H1 (cell line): Measurements from ENCODE around the gene RBM20.

Experiments used
- ASH2L ChIP-seq: fragments of 200-600, 300-600 bp; sonication (generic); IDR thresholded peaks from one replicate; pipeline ENCODE4 v1.7.1; 2017; ENCODE audit warnings: low read length
- BCL11A ChIP-seq, 2 experiments: IDR thresholded peaks; one replicate each; pipeline ENCODE4 v1.6.1; 2011; ENCODE audit warnings: low read depth in 2 of 2, low read length in 2 of 2, mild to moderate bottlenecking in 2 of 2
- CBX5 ChIP-seq: fragments of 300-800, 300-1000 bp; sonication (generic); IDR thresholded peaks from 2 replicates; pipeline ENCODE4 v1.7.1; 2016; ENCODE audit warnings: antibody characterized with exemption, low read length, low read depth
- NRF1 ChIP-seq: IDR thresholded peaks from 2 replicates; pipeline ENCODE4 v1.6.1; 2011; ENCODE audit warnings: mild to moderate bottlenecking, low read depth, low read length, improper control_type of control experiment
- POLR2A ChIP-seq, 2 experiments: IDR thresholded peaks; 1 replicate in 1 of 2; 2 replicates in 1 of 2; pipeline ENCODE4 v1.6.1; 2011; ENCODE audit warnings: low read depth in 2 of 2, low read length in 2 of 2, mild to moderate bottlenecking in 2 of 2; ENCODE audit errors: control extremely low read depth in 1 of 2
- RAD21 ChIP-seq, 2 experiments: IDR thresholded peaks in 1 of 2; conservative IDR thresholded peaks in 1 of 2; 2 replicates each; pipeline ENCODE4 v1.6.1; 2011; ENCODE audit warnings: low read depth in 2 of 2, low read length in 2 of 2, improper control_type of control experiment in 1 of 2, inconsistent platforms in 1 of 2, mild to moderate bottlenecking in 1 of 2, moderate library complexity in 1 of 2
- SP1 ChIP-seq: IDR thresholded peaks from 2 replicates; pipeline ENCODE4 v1.6.1; 2011; ENCODE audit warnings: low read depth, low read length
- TAF1 ChIP-seq: IDR thresholded peaks from 2 replicates; pipeline ENCODE4 v1.6.1; 2011; ENCODE audit warnings: mild to moderate bottlenecking, low read depth, low read length
- TAF7 ChIP-seq: optimal IDR thresholded peaks from 2 replicates; pipeline ENCODE3; 2011; ENCODE audit warnings: low read depth, mild to moderate bottlenecking, inconsistent platforms, low read length, moderate library complexity, borderline replicate concordance
- TCF12 ChIP-seq: IDR thresholded peaks from 2 replicates; pipeline ENCODE4 v1.6.1; 2011; ENCODE audit warnings: low read depth, mild to moderate bottlenecking, low read length
- YY1 ChIP-seq: IDR thresholded peaks from 2 replicates; pipeline ENCODE4 v1.6.1; 2011; ENCODE audit warnings: low read depth, mild to moderate bottlenecking, low read length
- TF ChIP-seq, protein P1 (sequence below), 3 experiments: IDR thresholded peaks; 1 replicate in 2 of 3; 2 replicates in 1 of 3; pipeline versions ENCODE4 v1.5.1 to v1.6.1; 2011; ENCODE audit warnings: low read length in 3 of 3, mild to moderate bottlenecking in 3 of 3, inconsistent platforms in 2 of 3, low read depth in 1 of 3, moderate library complexity in 1 of 3; ENCODE audit not compliant: insufficient read depth in 1 of 3; ENCODE audit errors: control extremely low read depth in 1 of 3

DNA sequence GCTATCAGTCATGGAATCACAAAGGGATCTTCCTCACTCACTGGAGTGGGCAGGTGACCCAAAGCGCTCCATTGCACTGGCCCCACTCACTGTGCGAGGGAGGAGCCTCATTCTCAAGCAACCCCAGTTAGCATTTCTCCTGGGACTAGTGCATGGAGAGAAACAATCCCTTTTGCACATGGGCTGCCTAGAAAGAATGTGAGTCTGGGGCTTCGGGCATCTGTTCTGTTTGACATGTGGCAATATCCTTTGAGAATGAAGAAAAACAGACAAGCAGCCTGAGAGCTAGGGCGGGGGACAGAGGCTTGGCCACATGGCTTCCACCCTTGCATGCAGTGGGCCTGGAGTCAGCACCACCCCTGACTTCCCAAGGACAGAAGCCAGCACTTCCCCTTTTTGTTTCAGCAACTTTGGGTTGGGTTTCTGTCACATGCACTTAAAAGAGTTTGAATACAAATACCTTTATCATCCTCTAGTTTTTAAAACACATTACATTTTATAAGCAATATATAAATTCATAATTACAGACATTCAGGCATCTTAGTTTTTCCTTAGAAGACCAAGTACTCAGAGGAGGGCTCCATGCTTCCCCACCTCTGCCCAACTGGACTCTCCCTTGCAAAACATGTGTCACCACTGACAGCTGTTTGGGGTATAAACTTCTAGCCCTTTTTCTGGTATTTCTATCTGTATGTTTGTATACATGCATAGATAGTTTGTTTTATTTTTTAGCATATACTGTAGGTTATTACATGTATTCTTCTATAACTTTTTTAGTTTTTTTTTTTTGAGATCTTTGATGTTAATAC, 73.8 kb downstream of the RBM20 start:
- no peak for TF ChIP-seq BCL11A (IDR thresholded peaks at IDR 0.05; ENCODE audit: low read depth in 2 of 2, low read length in 2 of 2)
- TF ChIP-seq POLR2A (IDR thresholded peaks at IDR 0.05; ENCODE audit: control extremely low read depth in 1 of 2, low read depth in 2 of 2, low read length in 2 of 2): no peak
- TF ChIP-seq RAD21 (IDR thresholded peaks at IDR 0.05 in 1 of 2, conservative IDR thresholded peaks at IDR 0.05 in 1 of 2; ENCODE audit: low read depth in 2 of 2, low read length in 2 of 2): no peak
- TF ChIP-seq NRF1: no peak
- TF ChIP-seq TCF12: no peak
- TF ChIP-seq, protein P1, sequence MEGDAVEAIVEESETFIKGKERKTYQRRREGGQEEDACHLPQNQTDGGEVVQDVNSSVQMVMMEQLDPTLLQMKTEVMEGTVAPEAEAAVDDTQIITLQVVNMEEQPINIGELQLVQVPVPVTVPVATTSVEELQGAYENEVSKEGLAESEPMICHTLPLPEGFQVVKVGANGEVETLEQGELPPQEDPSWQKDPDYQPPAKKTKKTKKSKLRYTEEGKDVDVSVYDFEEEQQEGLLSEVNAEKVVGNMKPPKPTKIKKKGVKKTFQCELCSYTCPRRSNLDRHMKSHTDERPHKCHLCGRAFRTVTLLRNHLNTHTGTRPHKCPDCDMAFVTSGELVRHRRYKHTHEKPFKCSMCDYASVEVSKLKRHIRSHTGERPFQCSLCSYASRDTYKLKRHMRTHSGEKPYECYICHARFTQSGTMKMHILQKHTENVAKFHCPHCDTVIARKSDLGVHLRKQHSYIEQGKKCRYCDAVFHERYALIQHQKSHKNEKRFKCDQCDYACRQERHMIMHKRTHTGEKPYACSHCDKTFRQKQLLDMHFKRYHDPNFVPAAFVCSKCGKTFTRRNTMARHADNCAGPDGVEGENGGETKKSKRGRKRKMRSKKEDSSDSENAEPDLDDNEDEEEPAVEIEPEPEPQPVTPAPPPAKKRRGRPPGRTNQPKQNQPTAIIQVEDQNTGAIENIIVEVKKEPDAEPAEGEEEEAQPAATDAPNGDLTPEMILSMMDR (IDR thresholded peaks at IDR 0.05; ENCODE audit: control extremely low read depth in 1 of 3, insufficient read depth in 1 of 3, low read depth in 1 of 3, low read length in 3 of 3): no peak
- no peak for TF ChIP-seq SP1
- TF ChIP-seq ASH2L: no peak
- no peak for TF ChIP-seq TAF7
- no peak for TF ChIP-seq TAF1
- TF ChIP-seq YY1: no peak
- TF ChIP-seq CBX5: no peak
